Ramos (cell line): ENCODE measurements around the gene ATOH8.

Experiments used
- in situ Hi-C: fragments of 300-500 bp; cut with MboI; formaldehyde crosslinking; loops from one replicate; pipeline ENCODE4 v1.14.3; 2022; ENCODE audit warnings: low sequenced_read_pairs; ENCODE audit not compliant: unreplicated experiment

ATOH8 gene

GRCh38 chr2:85734942-85735608 lies 18.7 kb upstream of the ATOH8 start:
- in situ Hi-C loops = loop anchor here (5.0 kb wide), 1 partner anchor 77 kb away; no protein-coding TSS in a partner anchor

GRCh38 chr2:85735691-85736090 lies 18.1 kb upstream of the ATOH8 start:
- in situ Hi-C loops = loop anchor here (5.0 kb wide), 1 partner anchor 77 kb away; no protein-coding TSS in a partner anchor

- in situ Hi-C loops = loop anchor here (5.0 kb wide), 1 partner anchor 76 kb away; no protein-coding TSS in a partner anchor
Observed at GRCh38 chr2:85736456-85737355, 17.1 kb upstream of the ATOH8 start.

- in situ Hi-C loops = loop anchor here (5.0 kb wide), 1 partner anchor 75 kb away; no protein-coding TSS in a partner anchor
Observed at GRCh38 chr2:85737481-85737880, 16.3 kb upstream of the ATOH8 start.

- in situ Hi-C loops = loop anchor here (5.0 kb wide), 1 partner anchor 74 kb away; no protein-coding TSS in a partner anchor
Observed at GRCh38 chr2:85737961-85738360, 15.8 kb upstream of the ATOH8 start.

GRCh38 chr2:85740193-85740592 lies 13.6 kb upstream of the ATOH8 start:
- in situ Hi-C loops = no loop called here

GRCh38 chr2:85741211-85741832 lies 12.5 kb upstream of the ATOH8 start:
- in situ Hi-C loops = no loop called here

- in situ Hi-C loops = no loop called here
Observed at GRCh38 chr2:85741833-85742455, 11.8 kb upstream of the ATOH8 start.

- in situ Hi-C loops = no loop called here
Observed at GRCh38 chr2:85743304-85743978, 10.3 kb upstream of the ATOH8 start.

- in situ Hi-C loops = no loop called here
Observed at GRCh38 chr2:85744055-85744454, 9.7 kb upstream of the ATOH8 start.

GRCh38 chr2:85744741-85745601 lies 8.8 kb upstream of the ATOH8 start:
- in situ Hi-C loops = no loop called here

GRCh38 chr2:85745619-85746018 lies 8.2 kb upstream of the ATOH8 start:
- in situ Hi-C loops = no loop called here

- in situ Hi-C loops = no loop called here
Observed at GRCh38 chr2:85746321-85747004, 7.3 kb upstream of the ATOH8 start.

GRCh38 chr2:85747441-85747840 lies 6.3 kb upstream of the ATOH8 start:
- in situ Hi-C loops = no loop called here

GRCh38 chr2:85748039-85748734 lies 5.6 kb upstream of the ATOH8 start:
- in situ Hi-C loops = no loop called here

- in situ Hi-C loops = no loop called here
Observed at GRCh38 chr2:85748985-85749875, 4.6 kb upstream of the ATOH8 start.
